ENCODE results near the gene PPP5C.
A peak's percentile ranks its signal among the peaks of the same experiment; 100 is the strongest.
"Not testable (repeated sequence)": the region's sequence is repeated elsewhere in the genome, so short reads cannot be mapped to it uniquely, and the experiment has no call there.

The PPP5C gene

DNA sequence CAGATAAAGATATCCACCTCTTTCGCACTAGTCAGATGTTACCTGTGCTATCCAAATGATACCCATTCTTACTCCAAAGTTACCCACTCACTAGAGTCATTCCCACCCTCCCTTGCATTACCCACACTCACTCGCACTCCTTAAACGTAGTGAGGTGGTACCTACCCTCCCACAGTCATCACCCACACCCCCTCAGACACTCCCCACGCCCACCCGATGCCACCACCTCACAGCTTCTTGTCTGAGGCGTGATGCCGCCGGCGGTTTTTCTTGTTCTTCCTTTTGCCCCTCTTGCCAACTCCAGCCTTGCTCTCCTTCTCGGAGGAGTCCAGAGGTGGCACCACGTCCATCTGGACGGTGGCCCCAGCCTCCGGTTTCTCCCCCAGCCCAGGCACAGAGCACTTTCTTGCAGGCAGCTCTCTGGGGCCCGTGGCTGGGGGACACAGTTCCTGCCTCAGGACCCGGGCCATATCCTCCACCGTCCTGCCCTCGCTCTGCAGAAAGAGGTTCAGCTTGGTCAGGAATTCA is 80.7 kb downstream of the PPP5C start:
- Histone ChIP-seq H3K9me3 (ENCODE audit: control insufficient read depth, low read length) (no peaks in the 10 kb centered on the region), H3K4me3 (ENCODE audit: insufficient read depth, low read depth, low read length, poor library complexity, severe bottlenecking) (no peak overlapping the region), H3K4me1 (ENCODE audit: control insufficient read depth, insufficient read depth, low read length, poor library complexity, severe bottlenecking) (peaks cover 6% of the 10 kb centered on the region), H3K36me3 (ENCODE audit: control insufficient read depth, insufficient read depth, low read length) (no peaks in the 10 kb centered on the region), H3K27me3 (replicated peaks; ENCODE audit: control insufficient read depth, insufficient read depth, low read length, poor library complexity, severe bottlenecking) (peaks cover 23% of the 10 kb centered on the region), H3K27ac (ENCODE audit: insufficient read depth, low read length, poor library complexity, severe bottlenecking) (no peak overlapping the region)
- DNase-seq = no peak

DNA sequence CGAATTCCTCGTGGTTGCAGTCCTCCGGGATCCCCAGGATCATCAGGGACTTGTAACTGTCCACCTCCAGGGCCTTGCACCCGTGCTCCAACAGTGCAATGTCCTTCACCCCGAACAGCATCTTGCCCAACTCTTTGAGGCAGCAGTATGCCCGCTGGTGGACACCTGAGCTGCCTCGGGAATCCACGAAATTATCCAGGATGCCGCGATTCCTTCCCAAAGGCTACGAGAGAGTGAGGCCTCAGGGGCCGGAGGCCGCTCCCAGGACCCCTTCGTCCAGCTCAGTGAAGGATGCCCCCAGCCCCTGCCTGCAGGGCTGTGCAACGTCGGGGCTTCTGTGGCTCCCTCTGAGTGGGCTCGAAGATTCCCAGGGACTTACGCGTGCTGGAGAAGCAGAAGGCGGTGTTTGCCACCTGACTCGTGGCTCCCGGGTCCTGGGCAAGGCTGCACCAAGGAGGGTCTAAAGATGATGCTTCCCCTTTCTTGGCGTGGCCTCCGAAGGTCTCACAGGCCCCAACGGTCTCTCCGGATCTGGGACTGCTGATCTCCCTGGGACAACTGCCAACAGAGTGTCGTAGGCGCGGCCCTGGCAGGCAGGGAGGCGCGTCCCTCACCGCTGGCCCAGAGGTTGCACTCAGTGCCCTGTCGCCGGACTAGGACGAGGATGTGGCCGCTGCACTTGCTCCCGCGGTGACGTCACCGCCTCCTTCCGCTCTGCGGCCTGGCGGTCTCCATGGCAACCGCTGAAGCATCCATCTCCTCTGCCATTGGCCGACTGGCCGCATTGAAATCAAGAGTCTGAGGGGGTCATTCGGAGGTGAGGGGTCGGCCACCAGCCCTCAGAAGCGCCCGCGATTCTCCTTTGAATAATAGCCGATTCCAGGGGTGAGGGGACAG is 81.6 kb downstream of the PPP5C start, which contains the start of gene PNMA8C:
PNMA8C (minus strand) TSS at position 698 of the 897 bp plus-strand sequence; CDS start at position 121, 577 bp downstream.
- H3K36me3 ChIP-seq (ENCODE audit: control insufficient read depth, insufficient read depth, low read length) = no peaks in the 10 kb centered on the region
- DNase-seq = peak in 2 of 3 donors; percentile 5 to 9
- H3K9me3 ChIP-seq (ENCODE audit: control insufficient read depth, low read length) = no peaks in the 10 kb centered on the region
- H3K27ac ChIP-seq (ENCODE audit: insufficient read depth, low read length, poor library complexity, severe bottlenecking) = no peak within 1 kb of the TSS
- peaks cover 23% of the 10 kb centered on the region for H3K27me3 ChIP-seq (replicated peaks; ENCODE audit: control insufficient read depth, insufficient read depth, low read length, poor library complexity, severe bottlenecking)
- peaks cover 6% of the 10 kb centered on the region for H3K4me1 ChIP-seq (ENCODE audit: control insufficient read depth, insufficient read depth, low read length, poor library complexity, severe bottlenecking)
- peak within 1 kb of the TSS; percentile 22 for H3K4me3 ChIP-seq (ENCODE audit: insufficient read depth, low read depth, low read length, poor library complexity, severe bottlenecking)

DNA sequence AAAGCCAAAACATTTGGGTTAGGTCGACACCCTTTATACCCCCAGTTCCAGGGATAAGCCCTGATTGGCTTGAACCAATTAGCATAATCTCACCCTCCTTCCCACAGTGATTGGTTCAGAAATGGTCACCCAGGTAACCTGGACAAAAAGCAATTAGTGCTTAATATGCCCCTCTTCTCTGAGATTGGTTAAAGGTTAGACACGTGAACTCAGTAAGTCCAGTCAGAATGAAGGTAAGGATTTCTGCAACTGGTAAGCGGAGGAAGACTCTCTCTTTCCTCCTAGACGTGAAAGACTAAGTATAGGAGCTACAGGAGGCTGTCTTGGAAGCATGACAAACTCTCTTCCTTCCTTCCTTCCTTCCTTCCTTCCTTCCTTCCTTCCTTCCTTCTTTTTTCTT is 83.1 kb downstream of the PPP5C start:
- no peak for DNase-seq
- Histone ChIP-seq H3K36me3 (ENCODE audit: control insufficient read depth, insufficient read depth, low read length) (no peaks in the 10 kb centered on the region), H3K4me1 (ENCODE audit: control insufficient read depth, insufficient read depth, low read length, poor library complexity, severe bottlenecking) (peaks cover 6% of the 10 kb centered on the region), H3K27me3 (replicated peaks; ENCODE audit: control insufficient read depth, insufficient read depth, low read length, poor library complexity, severe bottlenecking) (peaks cover 23% of the 10 kb centered on the region), H3K27ac (ENCODE audit: insufficient read depth, low read length, poor library complexity, severe bottlenecking) (no peak overlapping the region), H3K4me3 (ENCODE audit: insufficient read depth, low read depth, low read length, poor library complexity, severe bottlenecking) (no peak overlapping the region), H3K9me3 (ENCODE audit: control insufficient read depth, low read length) (no peaks in the 10 kb centered on the region)

DNA sequence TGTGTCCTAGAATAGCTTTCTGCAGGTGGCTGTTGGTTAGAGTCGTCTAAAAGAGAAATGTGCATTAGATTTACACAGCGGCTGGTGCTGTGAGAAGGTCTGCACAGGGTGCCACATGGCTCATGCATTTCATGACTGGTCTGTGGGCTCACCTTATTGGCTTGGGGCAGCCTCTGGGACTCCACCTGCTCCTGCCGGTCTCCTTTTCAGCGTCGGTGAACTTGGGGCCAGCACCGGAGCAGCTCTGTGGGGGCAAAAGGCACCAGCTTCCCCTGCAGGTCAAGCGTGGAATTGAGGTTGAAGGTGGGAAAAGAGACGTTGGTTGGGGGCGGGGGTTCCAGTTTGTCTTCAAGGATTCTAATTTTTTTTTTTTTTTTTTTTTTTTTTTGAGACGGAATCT is 84.9 kb downstream of the PPP5C start:
- H3K36me3 ChIP-seq (ENCODE audit: control insufficient read depth, insufficient read depth, low read length) = no peaks in the 10 kb centered on the region
- peaks cover 6% of the 10 kb centered on the region for H3K4me1 ChIP-seq (ENCODE audit: control insufficient read depth, insufficient read depth, low read length, poor library complexity, severe bottlenecking)
- peaks cover 15% of the 10 kb centered on the region for H3K27me3 ChIP-seq (replicated peaks; ENCODE audit: control insufficient read depth, insufficient read depth, low read length, poor library complexity, severe bottlenecking)
- no peak for DNase-seq
- no peaks in the 10 kb centered on the region for H3K9me3 ChIP-seq (ENCODE audit: control insufficient read depth, low read length)
- no peak overlapping the region for H3K27ac ChIP-seq (ENCODE audit: insufficient read depth, low read length, poor library complexity, severe bottlenecking)
- no peak overlapping the region for H3K4me3 ChIP-seq (ENCODE audit: insufficient read depth, low read depth, low read length, poor library complexity, severe bottlenecking)

DNA sequence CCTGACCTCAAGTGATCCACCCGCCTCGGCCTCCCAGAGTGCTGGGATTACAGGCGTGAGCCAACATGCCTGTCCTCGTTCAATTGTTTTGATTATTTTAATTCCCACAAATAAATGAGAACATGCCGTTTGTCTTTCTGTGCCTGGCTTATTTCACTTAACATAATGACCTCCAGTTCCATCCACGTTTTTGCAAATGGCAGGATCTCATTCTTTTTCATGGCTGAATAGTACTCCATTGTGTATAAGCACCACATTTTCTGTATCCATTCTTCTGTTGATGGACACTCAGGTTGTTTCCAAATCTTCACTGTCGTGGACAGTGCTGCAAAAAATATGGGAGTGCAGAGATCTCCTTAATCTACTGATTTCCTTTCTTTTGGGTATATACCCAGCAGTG is 86.6 kb downstream of the PPP5C start:
- not testable (repeated sequence) for H3K27ac ChIP-seq (ENCODE audit: insufficient read depth, low read length, poor library complexity, severe bottlenecking); H3K4me1 ChIP-seq (ENCODE audit: control insufficient read depth, insufficient read depth, low read length, poor library complexity, severe bottlenecking); H3K9me3 ChIP-seq (ENCODE audit: control insufficient read depth, low read length); H3K36me3 ChIP-seq (ENCODE audit: control insufficient read depth, insufficient read depth, low read length); H3K4me3 ChIP-seq (ENCODE audit: insufficient read depth, low read depth, low read length, poor library complexity, severe bottlenecking); DNase-seq; H3K27me3 ChIP-seq (replicated peaks; ENCODE audit: control insufficient read depth, insufficient read depth, low read length, poor library complexity, severe bottlenecking)

DNA sequence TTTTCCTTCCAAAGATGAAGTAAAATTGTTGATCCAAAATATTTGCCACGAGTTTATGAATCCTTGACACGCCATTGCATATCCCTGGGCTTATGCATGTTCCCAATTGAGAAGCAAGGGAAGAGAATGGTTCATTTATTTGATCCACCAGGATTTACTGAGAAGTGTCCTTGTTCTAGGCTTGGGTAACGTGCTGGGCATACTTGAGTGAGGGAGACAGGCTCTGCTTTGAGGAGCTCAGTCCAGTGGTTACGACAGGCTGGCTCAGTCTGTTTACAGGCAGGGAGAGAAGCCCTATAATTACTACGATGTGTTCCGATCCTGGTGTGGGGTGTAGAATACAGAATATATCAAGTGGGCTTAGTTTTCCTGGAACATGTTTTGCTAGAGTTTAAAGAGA is 88.1 kb downstream of the PPP5C start:
- H3K27me3 ChIP-seq (replicated peaks; ENCODE audit: control insufficient read depth, insufficient read depth, low read length, poor library complexity, severe bottlenecking) = peaks cover 2% of the 10 kb centered on the region
- no peaks in the 10 kb centered on the region for H3K36me3 ChIP-seq (ENCODE audit: control insufficient read depth, insufficient read depth, low read length)
- no peaks in the 10 kb centered on the region for H3K9me3 ChIP-seq (ENCODE audit: control insufficient read depth, low read length)
- no peaks in the 10 kb centered on the region for H3K4me1 ChIP-seq (ENCODE audit: control insufficient read depth, insufficient read depth, low read length, poor library complexity, severe bottlenecking)
- no peak overlapping the region for H3K27ac ChIP-seq (ENCODE audit: insufficient read depth, low read length, poor library complexity, severe bottlenecking)
- H3K4me3 ChIP-seq (ENCODE audit: insufficient read depth, low read depth, low read length, poor library complexity, severe bottlenecking) = no peak overlapping the region
- no peak for DNase-seq

- H3K4me3 ChIP-seq (ENCODE audit: insufficient read depth, low read depth, low read length, poor library complexity, severe bottlenecking); H3K36me3 ChIP-seq (ENCODE audit: control insufficient read depth, insufficient read depth, low read length); DNase-seq; H3K27ac ChIP-seq (ENCODE audit: insufficient read depth, low read length, poor library complexity, severe bottlenecking); H3K27me3 ChIP-seq (replicated peaks; ENCODE audit: control insufficient read depth, insufficient read depth, low read length, poor library complexity, severe bottlenecking); H3K4me1 ChIP-seq (ENCODE audit: control insufficient read depth, insufficient read depth, low read length, poor library complexity, severe bottlenecking); H3K9me3 ChIP-seq (ENCODE audit: control insufficient read depth, low read length): not testable (repeated sequence)
These were observed 88.8 kb downstream of the PPP5C start for GRCh38 chr19:46435689-46436088.
